GM06990 (cell line): ENCODE results near the gene C1orf21.

ENCODE experiments used
- DNase-seq: peaks from one replicate; pipeline ENCODE4 v3.0.0-alpha.2; 2011; ENCODE audit not compliant: insufficient read length; ENCODE audit errors: extremely low read depth
- H3K27me3 ChIP-seq: replicated peaks from 2 replicates; pipeline ENCODE4 v1.6.0; 2011; ENCODE audit warnings: low read length; ENCODE audit not compliant: control insufficient read depth, insufficient read depth
- H3K36me3 ChIP-seq: 2 replicates; pipeline ENCODE4 v1.5.1; 2011; ENCODE audit warnings: low read length; ENCODE audit not compliant: control insufficient read depth, insufficient read depth
- H3K4me3 ChIP-seq: replicated peaks from 2 replicates; pipeline ENCODE4 v1.5.1; 2011; ENCODE audit warnings: low read depth, mild to moderate bottlenecking, control low read depth, low read length
- CTCF ChIP-seq: IDR thresholded peaks from 2 replicates; pipeline ENCODE4 v1.5.1; 2011; ENCODE audit warnings: low read length, control low read depth, mild to moderate bottlenecking, inconsistent platforms; ENCODE audit not compliant: insufficient read depth, poor library complexity, severe bottlenecking

C1orf21 gene

GRCh38 chr1:184617433-184618029 lies 230.7 kb downstream of the C1orf21 start:
- no peaks in the 10 kb centered on the region for H3K27me3 ChIP-seq
- no peak overlapping the region for H3K4me3 ChIP-seq
- no peak for TF ChIP-seq CTCF
- no peaks in the 10 kb centered on the region for H3K36me3 ChIP-seq
- DNase-seq: no peak

GRCh38 chr1:184618851-184619250 lies 232.0 kb downstream of the C1orf21 start:
- no peak for DNase-seq
- Histone ChIP-seq H3K36me3 (no peaks in the 10 kb centered on the region), H3K4me3 (no peak overlapping the region), H3K27me3 (no peaks in the 10 kb centered on the region)
- no peak for TF ChIP-seq CTCF

- DNase-seq: no peak
- no peaks in the 10 kb centered on the region for H3K27me3 ChIP-seq
- no peak overlapping the region for H3K4me3 ChIP-seq
- TF ChIP-seq CTCF: no peak
- no peaks in the 10 kb centered on the region for H3K36me3 ChIP-seq
These were observed 233.6 kb downstream of the C1orf21 start for GRCh38 chr1:184620469-184620868.

- Histone ChIP-seq H3K36me3 (no peaks in the 10 kb centered on the region), H3K4me3 (no peak overlapping the region), H3K27me3 (no peaks in the 10 kb centered on the region)
- no peak for TF ChIP-seq CTCF
- no peak for DNase-seq
These were observed 234.4 kb downstream of the C1orf21 start for GRCh38 chr1:184621260-184621659.

GRCh38 chr1:184622136-184622823 lies 235.5 kb downstream of the C1orf21 start:
- TF ChIP-seq CTCF: no peak
- Histone ChIP-seq H3K36me3 (no peaks in the 10 kb centered on the region), H3K27me3 (no peaks in the 10 kb centered on the region), H3K4me3 (no peak overlapping the region)
- no peak for DNase-seq
